GM18951 (cell line): ENCODE data around the gene ATCAY.

Experiments
- POLR2A ChIP-seq: IDR thresholded peaks from 4 replicates; pipeline ENCODE4 v1.6.1; 2011; ENCODE audit warnings: mild to moderate bottlenecking; ENCODE audit not compliant: insufficient read length, insufficient read depth; ENCODE audit errors: extremely low read depth
- in situ Hi-C: fragments of 300-500 bp; cut with MboI; formaldehyde crosslinking; loops from one replicate; pipeline ENCODE4 v1.12.0; 2022; ENCODE audit warnings: low sequenced_read_pairs, mixed read lengths, inconsistent platforms; ENCODE audit not compliant: unreplicated experiment

ATCAY gene

GRCh38 chr19:3880471-3881271 is at the start of gene ATCAY:
TSS of gene ATCAY (plus strand) at chr19:3880685. CDS start at chr19:3885768, 5,083 bp downstream.
- in situ Hi-C loops: no loop called here
- no peak for TF ChIP-seq POLR2A

GRCh38 chr19:3831601-3832000 is 48.9 kb upstream of the ATCAY start:
- in situ Hi-C loops: no loop called here
- no peak for TF ChIP-seq POLR2A

- in situ Hi-C loops: no loop called here
Observed at GRCh38 chr19:3832001-3832400, 48.5 kb upstream of the ATCAY start.

GRCh38 chr19:3833578-3834348 is 46.7 kb upstream of the ATCAY start:
- no peak for TF ChIP-seq POLR2A
- in situ Hi-C loops: no loop called here

More at GRCh38 chr19:3832001-3832400, 48.5 kb upstream of the ATCAY start:
- TF ChIP-seq POLR2A: no peak

- in situ Hi-C loops: no loop called here
- TF ChIP-seq POLR2A: no peak
Observed at GRCh38 chr19:3834349-3835054, 46.0 kb upstream of the ATCAY start.

- in situ Hi-C loops: no loop called here
Observed at GRCh38 chr19:3835055-3835435, 45.4 kb upstream of the ATCAY start.

GRCh38 chr19:3836887-3837286 is 43.6 kb upstream of the ATCAY start:
- in situ Hi-C loops: no loop called here
- no peak for TF ChIP-seq POLR2A

More at GRCh38 chr19:3835055-3835435, 45.4 kb upstream of the ATCAY start:
- no peak for TF ChIP-seq POLR2A

- in situ Hi-C loops: no loop called here
- no peak for TF ChIP-seq POLR2A
Observed at GRCh38 chr19:3837332-3837731, 43.2 kb upstream of the ATCAY start.

GRCh38 chr19:3837922-3838321 is 42.6 kb upstream of the ATCAY start:
- no peak for TF ChIP-seq POLR2A
- in situ Hi-C loops: no loop called here

GRCh38 chr19:3838661-3839060 is 41.8 kb upstream of the ATCAY start:
- in situ Hi-C loops: no loop called here
- no peak for TF ChIP-seq POLR2A

GRCh38 chr19:3839941-3840340 is 40.5 kb upstream of the ATCAY start:
- in situ Hi-C loops: no loop called here

GRCh38 chr19:3840804-3841203 is 39.7 kb upstream of the ATCAY start:
- in situ Hi-C loops: no loop called here
- TF ChIP-seq POLR2A: no peak

More at GRCh38 chr19:3839941-3840340, 40.5 kb upstream of the ATCAY start:
- no peak for TF ChIP-seq POLR2A

- in situ Hi-C loops: no loop called here
- TF ChIP-seq POLR2A: no peak
Observed at GRCh38 chr19:3842948-3843347, 37.5 kb upstream of the ATCAY start.
